Right lobe of liver (tissue), 4 donors: ENCODE measurements around the gene KRIT1.

Experiments used
- POLR2A ChIP-seq: fragments of 450-650 bp; IDR thresholded peaks from one replicate; pipeline ENCODE4 v1.6.1; 2017; ENCODE audit warnings: antibody characterized with exemption, mild to moderate bottlenecking
- TF ChIP-seq, protein P1 (sequence below), 4 donors: fragments of 200-600 bp in 3 of 4; fragments of 450-650 bp in 1 of 4; IDR thresholded peaks; one replicate each; pipeline versions ENCODE4 v1.5.1 to v1.8.0; 2016 to 2022; ENCODE audit warnings: antibody characterized with exemption in 4 of 4, mild to moderate bottlenecking in 2 of 4
- donor health status: DM: no; HTN: no; CAD: no.
- donor health status: DM: no; HTN: no; CAD: no.
- donor health status: DM: no; HTN: yes; CAD: no.

- TF ChIP-seq, protein P1, sequence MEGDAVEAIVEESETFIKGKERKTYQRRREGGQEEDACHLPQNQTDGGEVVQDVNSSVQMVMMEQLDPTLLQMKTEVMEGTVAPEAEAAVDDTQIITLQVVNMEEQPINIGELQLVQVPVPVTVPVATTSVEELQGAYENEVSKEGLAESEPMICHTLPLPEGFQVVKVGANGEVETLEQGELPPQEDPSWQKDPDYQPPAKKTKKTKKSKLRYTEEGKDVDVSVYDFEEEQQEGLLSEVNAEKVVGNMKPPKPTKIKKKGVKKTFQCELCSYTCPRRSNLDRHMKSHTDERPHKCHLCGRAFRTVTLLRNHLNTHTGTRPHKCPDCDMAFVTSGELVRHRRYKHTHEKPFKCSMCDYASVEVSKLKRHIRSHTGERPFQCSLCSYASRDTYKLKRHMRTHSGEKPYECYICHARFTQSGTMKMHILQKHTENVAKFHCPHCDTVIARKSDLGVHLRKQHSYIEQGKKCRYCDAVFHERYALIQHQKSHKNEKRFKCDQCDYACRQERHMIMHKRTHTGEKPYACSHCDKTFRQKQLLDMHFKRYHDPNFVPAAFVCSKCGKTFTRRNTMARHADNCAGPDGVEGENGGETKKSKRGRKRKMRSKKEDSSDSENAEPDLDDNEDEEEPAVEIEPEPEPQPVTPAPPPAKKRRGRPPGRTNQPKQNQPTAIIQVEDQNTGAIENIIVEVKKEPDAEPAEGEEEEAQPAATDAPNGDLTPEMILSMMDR (IDR thresholded peaks at IDR 0.05): no peak
- no peak for TF ChIP-seq POLR2A
Measured at GRCh38 chr7:92251181-92251580, 5.5 kb upstream of the KRIT1 start.
